ENCODE measurements around the gene AGBL4.

The AGBL4 gene

GRCh38 chr1:48597663-48598062 is 1426.1 kb downstream of the AGBL4 start:
- TF ChIP-seq, protein P1, sequence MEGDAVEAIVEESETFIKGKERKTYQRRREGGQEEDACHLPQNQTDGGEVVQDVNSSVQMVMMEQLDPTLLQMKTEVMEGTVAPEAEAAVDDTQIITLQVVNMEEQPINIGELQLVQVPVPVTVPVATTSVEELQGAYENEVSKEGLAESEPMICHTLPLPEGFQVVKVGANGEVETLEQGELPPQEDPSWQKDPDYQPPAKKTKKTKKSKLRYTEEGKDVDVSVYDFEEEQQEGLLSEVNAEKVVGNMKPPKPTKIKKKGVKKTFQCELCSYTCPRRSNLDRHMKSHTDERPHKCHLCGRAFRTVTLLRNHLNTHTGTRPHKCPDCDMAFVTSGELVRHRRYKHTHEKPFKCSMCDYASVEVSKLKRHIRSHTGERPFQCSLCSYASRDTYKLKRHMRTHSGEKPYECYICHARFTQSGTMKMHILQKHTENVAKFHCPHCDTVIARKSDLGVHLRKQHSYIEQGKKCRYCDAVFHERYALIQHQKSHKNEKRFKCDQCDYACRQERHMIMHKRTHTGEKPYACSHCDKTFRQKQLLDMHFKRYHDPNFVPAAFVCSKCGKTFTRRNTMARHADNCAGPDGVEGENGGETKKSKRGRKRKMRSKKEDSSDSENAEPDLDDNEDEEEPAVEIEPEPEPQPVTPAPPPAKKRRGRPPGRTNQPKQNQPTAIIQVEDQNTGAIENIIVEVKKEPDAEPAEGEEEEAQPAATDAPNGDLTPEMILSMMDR (IDR thresholded peaks at IDR 0.05) = no peak

DNA sequence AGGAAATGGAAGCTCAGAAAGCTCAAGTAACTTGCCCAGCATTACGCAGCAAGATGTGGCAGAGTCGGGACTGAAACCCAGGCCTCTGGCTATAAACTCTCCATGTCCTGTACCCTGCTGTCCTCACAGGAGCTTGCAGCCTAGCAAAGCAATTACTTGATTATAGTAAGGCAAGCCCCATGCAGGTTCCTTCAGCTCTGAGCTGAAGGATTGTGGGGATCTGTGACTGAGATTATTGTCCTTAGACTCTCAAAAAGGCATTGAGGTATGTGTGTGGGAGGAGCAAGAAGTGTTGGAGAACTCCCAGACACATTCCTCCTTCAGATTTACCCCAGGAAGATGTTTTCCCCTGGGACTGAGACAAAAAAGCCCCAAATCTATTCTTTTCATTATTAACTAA is 1427.7 kb downstream of the AGBL4 start:
- TF ChIP-seq, protein P1 (IDR thresholded peaks at IDR 0.05) = no peak

GRCh38 chr1:48595613-48596012 is 1428.1 kb downstream of the AGBL4 start:
- TF ChIP-seq, protein P1 (IDR thresholded peaks at IDR 0.05) = no peak

- TF ChIP-seq, protein P1 (IDR thresholded peaks at IDR 0.05) = no peak
These were observed 1431.4 kb downstream of the AGBL4 start for GRCh38 chr1:48592330-48592729.

DNA sequence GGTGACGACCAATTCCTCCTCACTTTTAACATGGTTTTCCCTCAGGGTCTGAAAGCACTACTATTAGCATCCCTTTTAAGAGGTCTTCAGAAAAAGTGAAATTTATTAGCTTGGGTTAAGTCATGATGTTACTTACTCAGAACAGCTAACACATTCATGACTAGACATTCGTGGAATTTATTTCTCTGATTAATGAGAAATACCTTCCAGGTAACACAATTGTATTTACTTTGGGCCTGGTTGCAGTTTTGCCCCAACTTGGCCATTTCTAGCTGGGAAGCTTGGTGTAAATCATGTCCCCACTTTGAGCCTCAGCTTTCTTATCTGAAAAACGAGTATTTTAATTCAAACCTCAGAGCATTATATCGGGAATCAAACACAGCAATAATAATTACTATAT is 1432.6 kb downstream of the AGBL4 start:
- TF ChIP-seq, protein P1 (IDR thresholded peaks at IDR 0.05) = no peak

DNA sequence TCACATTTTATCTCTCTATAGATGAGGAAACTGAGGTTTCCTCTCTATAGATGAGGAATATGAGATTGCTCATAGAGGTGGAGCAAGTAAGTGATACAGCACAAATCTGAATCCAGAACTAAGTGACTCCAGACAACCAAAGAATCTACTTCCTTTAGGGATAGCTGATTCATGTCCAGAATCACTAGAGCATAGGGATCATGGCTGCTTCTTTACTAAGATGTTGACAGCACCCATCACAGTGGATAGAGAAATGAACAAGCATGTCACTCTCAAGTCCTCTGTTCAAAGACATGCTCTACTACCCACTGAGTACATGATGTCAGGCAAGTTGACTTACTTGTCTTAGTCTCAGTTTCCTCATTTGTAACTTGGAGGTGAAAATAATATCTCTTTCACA is 1435.7 kb downstream of the AGBL4 start:
- TF ChIP-seq, protein P1 (IDR thresholded peaks at IDR 0.05) = no peak

- TF ChIP-seq, protein P1 (IDR thresholded peaks at IDR 0.05) = no peak
These were observed 1441.3 kb downstream of the AGBL4 start for GRCh38 chr1:48582408-48582807.

DNA sequence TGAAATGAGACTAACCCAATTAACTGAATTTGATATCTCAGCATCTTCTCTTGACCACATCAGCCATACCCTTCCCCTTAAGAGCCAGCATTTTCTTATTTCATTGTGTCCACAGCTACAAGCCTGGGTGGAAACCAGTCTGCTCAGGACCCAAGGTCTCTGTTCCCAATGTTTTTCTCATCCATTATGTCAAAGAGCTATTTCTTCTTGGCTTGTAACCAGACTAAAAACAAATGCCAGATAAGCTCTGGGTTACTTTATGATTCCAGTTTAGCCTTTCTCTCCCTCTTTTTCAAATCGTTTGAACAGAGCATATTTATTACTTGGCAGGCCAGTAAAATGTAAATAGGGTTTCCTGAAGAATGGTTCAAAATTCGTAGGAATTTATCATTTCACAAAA is 1442.5 kb downstream of the AGBL4 start:
- TF ChIP-seq, protein P1 (IDR thresholded peaks at IDR 0.05) = no peak

Measured in LNCAP (cell line).